ENCODE measurements around the gene FAAH.

GRCh38 chr1:46367072-46367471 lies 27.0 kb upstream of the FAAH start:
- TF ChIP-seq USF2 (CRISPR knock-in tag; IDR thresholded peaks at IDR 0.05) (no peak), FOXP4 (CRISPR knock-in tag; IDR thresholded peaks at IDR 0.05) (no peak), ZNF423 (CRISPR knock-in tag; IDR thresholded peaks at IDR 0.05) (no peak), CTCF (IDR thresholded peaks at IDR 0.05) (no peak), ZNF232 (CRISPR knock-in tag; IDR thresholded peaks at IDR 0.05) (no peak), CBFB (CRISPR knock-in tag; IDR thresholded peaks at IDR 0.05; ENCODE audit: low read depth) (no peak)

All from WTC11 (cell line).